HepG2 (cell line): Measurements from ENCODE around the gene KDELR3. TPM values are rescaled to one million over a fixed set of nuclear protein-coding genes. Genes with fewer than 3 reads are reported as not detected.

Experiments
- ATAC-seq: fragments of 200-7000 bp; cut with Tn5 transposase; 3 replicates; pipeline ENCODE4 v1.9.1; 2020; ENCODE audit warnings: mild to moderate bottlenecking, moderate library complexity
- BruUV-seq: library from RNA; stranded (reverse); fragments of 400-500 nt; replicated peaks from 2 replicates; lab custom pipeline; 2021; lab: Mats Ljungman, UMichigan
- CTCF ChIA-PET: fragments of 300-600 bp; formaldehyde crosslinking; extraction: SDS; loops from one replicate; lab custom pipeline; 2021; ENCODE audit warnings: low total read pairs, inconsistent platforms, low intra/inter-chr PET ratio; lab: Yijun Ruan, JAX
- POLR2A ChIA-PET: fragments of 350-600 bp; sonication (Branson Sonifier 250); formaldehyde crosslinking; loops from one replicate; lab custom pipeline; 2020; ENCODE audit warnings: antibody characterized with exemption, inconsistent platforms; lab: Yijun Ruan, JAX
- DNase-seq: peaks from one replicate; pipeline ENCODE4 v3.0.0-alpha.2; 2015; ENCODE audit warnings: low spot score
- FAIRE-seq: peaks from 3 replicates; lab custom pipeline; 2011; peaks lifted over from hg19 to GRCh38; lab: Jason Lieb, UNC
- H2AFZ ChIP-seq: one replicate; pipeline ENCODE4 v1.6.1; 2011; ENCODE audit warnings: low read length, inconsistent platforms
- H3K27ac ChIP-seq: fragments of 300-600 bp; 3 replicates; pipeline ENCODE4 v1.8.0; 2011; ENCODE audit warnings: mixed run types, mild to moderate bottlenecking, mixed read lengths, low read length, inconsistent platforms; ENCODE audit not compliant: insufficient read depth; ENCODE audit errors: extremely low read length
- H3K27me3 ChIP-seq, 2 experiments: fragments of 200-600 bp in 1 of 2; 2 replicates in 1 of 2; 3 replicates in 1 of 2; pipeline versions ENCODE4 v1.6.0 to v1.8.0; 2011; ENCODE audit warnings: low read length in 2 of 2, mild to moderate bottlenecking in 2 of 2, moderate library complexity in 2 of 2, inconsistent platforms in 1 of 2; ENCODE audit not compliant: insufficient read depth in 2 of 2, control insufficient read depth in 1 of 2
- H3K36me3 ChIP-seq, 2 experiments: fragments of 200-600 bp in 1 of 2; replicated peaks in 1 of 2; 2 replicates in 1 of 2; 3 replicates in 1 of 2; pipeline versions ENCODE4 v1.5.1 to v1.8.0; 2011; ENCODE audit warnings: low read length in 2 of 2, inconsistent platforms in 1 of 2; ENCODE audit not compliant: insufficient read depth in 2 of 2, control insufficient read depth in 1 of 2
- H3K4me1 ChIP-seq: 2 replicates; pipeline ENCODE4 v1.5.1; 2012; ENCODE audit warnings: low read length, inconsistent platforms; ENCODE audit not compliant: insufficient read depth
- H3K4me2 ChIP-seq: 2 replicates; pipeline ENCODE4 v1.6.0; 2011; ENCODE audit warnings: low read depth, low read length, inconsistent platforms
- H3K4me3 ChIP-seq, 3 experiments: fragments of 200-600 bp in 1 of 3; sonication (generic), shearing (Covaris generic) in 1 of 3; replicated peaks in 1 of 3; 2 replicates each; pipeline ENCODE4 v1.5.1; 2011 to 2016; ENCODE audit warnings: low read length in 3 of 3, inconsistent platforms in 2 of 3, low read depth in 2 of 3, mild to moderate bottlenecking in 2 of 3, control low read depth in 1 of 3, mixed read lengths in 1 of 3; ENCODE audit not compliant: insufficient read depth in 1 of 3
- H3K79me2 ChIP-seq: one replicate; pipeline ENCODE4 v1.6.1; 2011; ENCODE audit warnings: low read length, inconsistent platforms; ENCODE audit not compliant: insufficient read depth
- H3K9ac ChIP-seq: 2 replicates; pipeline ENCODE4 v1.6.0; 2011; ENCODE audit warnings: mild to moderate bottlenecking, low read depth, low read length, inconsistent platforms; ENCODE audit not compliant: insufficient read depth
- H3K9me3 ChIP-seq: 2 replicates; pipeline ENCODE4 v1.5.1; 2012; ENCODE audit warnings: mild to moderate bottlenecking, low read length
- H4K20me1 ChIP-seq: 2 replicates; pipeline ENCODE4 v1.6.0; 2011; ENCODE audit warnings: inconsistent platforms, mild to moderate bottlenecking, low read length, moderate library complexity; ENCODE audit not compliant: insufficient read depth
- BRD4 ChIP-seq: sonication (generic); formaldehyde crosslinking; IDR thresholded peaks from 2 replicates; pipeline ENCODE4 v1.4.0; 2020; ENCODE audit warnings: missing genetic modification reagents
- KDM5A ChIP-seq: fragments of 200-600 bp; sonication (generic); IDR thresholded peaks from 2 replicates; pipeline ENCODE4 v1.7.0; 2018; ENCODE audit warnings: antibody characterized with exemption, mild to moderate bottlenecking, low read length, borderline replicate concordance
- MAFF ChIP-seq: IDR thresholded peaks from 2 replicates; pipeline ENCODE4 v1.6.1; 2011; ENCODE audit warnings: low read depth, low read length, improper control_type of control experiment
- WGBS: methylation state at CpG from one replicate; pipeline ENCODE4 v1.1.6; 2017; ENCODE audit warnings: low lambda C conversion rate; 5-methylcytosine and 5-hydroxymethylcytosine counted together
- in situ Hi-C: cut with HindIII; loops from 2 replicates; pipeline ENCODE4 v1.10.0; 2017; ENCODE audit warnings: low pct_unique_long_range_greater_than_20kb; ENCODE audit not compliant: extremely low pct_ligation_motif_present
- intact Hi-C: fragments of 100-400 bp; cut with micrococcal nuclease; formaldehyde crosslinking; loops from one replicate; pipeline ENCODE4 v1.10.0; 2022; ENCODE audit not compliant: unreplicated experiment
- polyA plus RNA-seq, 8 experiments: library from polyadenylated mRNA; depleted of rRNA in 3 of 8; stranded (reverse) in 7 of 8; unstranded in 1 of 8; fragments of >200 nt; fragmentation: Illumina TruSeq in 4 of 8; extraction: Trizol in 4 of 8; gene quantifications; 2 replicates each; pipeline versions ENCODE4 v1.2.1 to v1.2.3, GENCODE V29; 2011 to 2016; ENCODE audit warnings: low read depth in 4 of 8, missing spikeins in 1 of 8, mixed read lengths in 1 of 8; ENCODE audit not compliant: insufficient read depth in 1 of 8
- total RNA-seq, 5 experiments: library from RNA; depleted of rRNA; stranded (reverse); fragments of >200 nt; fragmentation: Illumina TruSeq; extraction: Trizol; gene quantifications; 2 replicates each; pipeline ENCODE4 v1.2.3, GENCODE V29; 2016; ENCODE audit warnings: low read depth in 1 of 5
- TF ChIP-seq, protein P1 (sequence below), 2 experiments: fragments of 450-650 bp in 1 of 2; sonication (generic) in 1 of 2; formaldehyde crosslinking in 1 of 2; IDR thresholded peaks; 2 replicates each; pipeline versions ENCODE4 v1.6.1 to v1.8.0; 2016 to 2022; ENCODE audit warnings: antibody characterized with exemption in 1 of 2, mild to moderate bottlenecking in 1 of 2, missing genetic modification reagents in 1 of 2
- TF ChIP-seq, protein P2 (sequence below): sonication (generic); formaldehyde crosslinking; conservative IDR thresholded peaks from 2 replicates; pipeline ENCODE4 v1.8.1; 2023; ENCODE audit warnings: missing genetic modification reagents
- TF ChIP-seq, protein P3 (sequence below): sonication (generic); formaldehyde crosslinking; IDR thresholded peaks from 2 replicates; pipeline ENCODE4 v1.4.0; 2020; ENCODE audit warnings: missing genetic modification reagents, borderline replicate concordance

The KDELR3 gene
- total and polyA plus RNA-seq, 2 of the 13 experiments (the other 11 are each of a cell fraction or from before 2014, with no cell fraction given) = 24.2 to 65.7 TPM

DNA sequence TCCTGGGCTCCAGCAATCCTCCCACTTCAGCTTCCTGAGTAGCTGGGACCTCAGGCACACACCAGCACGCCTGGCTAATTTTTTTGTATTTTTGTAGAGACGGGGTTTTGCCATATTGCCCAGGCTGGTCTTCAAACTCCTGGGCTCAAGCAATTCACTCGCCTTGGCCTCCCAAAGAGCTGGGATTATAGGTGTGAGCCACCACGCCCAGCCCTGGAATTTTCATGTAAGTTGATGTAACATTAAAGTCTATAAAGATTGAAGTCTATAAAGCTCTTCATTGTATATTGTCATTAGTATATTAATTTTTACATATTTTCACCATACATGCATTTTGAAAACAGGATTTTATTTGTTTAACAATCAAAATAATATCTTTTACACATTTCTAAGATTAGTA lies 50.7 kb downstream of the KDELR3 start:
- FAIRE-seq (no peak), ATAC-seq (no peak), DNase-seq (no peak)
- WGBS = 26% methylated on average over 4 of the region's 4 CpGs
- in situ Hi-C loops = loop anchor here (10.0 kb wide), 1 partner anchor 464 kb away; the partner anchor contains the start of gene PICK1
- H3K4me3 ChIP-seq = no peak overlapping the region
- no peak overlapping the region for H3K4me2 ChIP-seq
- no peak overlapping the region for H3K9ac ChIP-seq
- intact Hi-C loops = no loop called here
- BruUV-seq = no TSS peak
- ChIA-PET CTCF (no interaction called here), POLR2A (no interaction called here)
- H3K27me3 ChIP-seq = no peaks in the 10 kb centered on the region; a peak in 1 of 5 replicates
- no peaks in the 10 kb centered on the region for H4K20me1 ChIP-seq
- no peaks in the 10 kb centered on the region for H3K79me2 ChIP-seq
- H3K9me3 ChIP-seq = no peaks in the 10 kb centered on the region
- no peak overlapping the region for H3K27ac ChIP-seq
- no peaks in the 10 kb centered on the region for H3K36me3 ChIP-seq
- H2AFZ ChIP-seq = no peak overlapping the region
- no peaks in the 10 kb centered on the region for H3K4me1 ChIP-seq
- no peak for TF ChIP-seq BRD4 (CRISPR knock-in tag)
- TF ChIP-seq, protein P1, sequence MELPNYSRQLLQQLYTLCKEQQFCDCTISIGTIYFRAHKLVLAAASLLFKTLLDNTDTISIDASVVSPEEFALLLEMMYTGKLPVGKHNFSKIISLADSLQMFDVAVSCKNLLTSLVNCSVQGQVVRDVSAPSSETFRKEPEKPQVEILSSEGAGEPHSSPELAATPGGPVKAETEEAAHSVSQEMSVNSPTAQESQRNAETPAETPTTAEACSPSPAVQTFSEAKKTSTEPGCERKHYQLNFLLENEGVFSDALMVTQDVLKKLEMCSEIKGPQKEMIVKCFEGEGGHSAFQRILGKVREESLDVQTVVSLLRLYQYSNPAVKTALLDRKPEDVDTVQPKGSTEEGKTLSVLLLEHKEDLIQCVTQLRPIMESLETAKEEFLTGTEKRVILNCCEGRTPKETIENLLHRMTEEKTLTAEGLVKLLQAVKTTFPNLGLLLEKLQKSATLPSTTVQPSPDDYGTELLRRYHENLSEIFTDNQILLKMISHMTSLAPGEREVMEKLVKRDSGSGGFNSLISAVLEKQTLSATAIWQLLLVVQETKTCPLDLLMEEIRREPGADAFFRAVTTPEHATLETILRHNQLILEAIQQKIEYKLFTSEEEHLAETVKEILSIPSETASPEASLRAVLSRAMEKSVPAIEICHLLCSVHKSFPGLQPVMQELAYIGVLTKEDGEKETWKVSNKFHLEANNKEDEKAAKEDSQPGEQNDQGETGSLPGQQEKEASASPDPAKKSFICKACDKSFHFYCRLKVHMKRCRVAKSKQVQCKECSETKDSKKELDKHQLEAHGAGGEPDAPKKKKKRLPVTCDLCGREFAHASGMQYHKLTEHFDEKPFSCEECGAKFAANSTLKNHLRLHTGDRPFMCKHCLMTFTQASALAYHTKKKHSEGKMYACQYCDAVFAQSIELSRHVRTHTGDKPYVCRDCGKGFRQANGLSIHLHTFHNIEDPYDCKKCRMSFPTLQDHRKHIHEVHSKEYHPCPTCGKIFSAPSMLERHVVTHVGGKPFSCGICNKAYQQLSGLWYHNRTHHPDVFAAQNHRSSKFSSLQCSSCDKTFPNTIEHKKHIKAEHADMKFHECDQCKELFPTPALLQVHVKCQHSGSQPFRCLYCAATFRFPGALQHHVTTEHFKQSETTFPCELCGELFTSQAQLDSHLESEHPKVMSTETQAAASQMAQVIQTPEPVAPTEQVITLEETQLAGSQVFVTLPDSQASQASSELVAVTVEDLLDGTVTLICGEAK (IDR thresholded peaks at IDR 0.05) = no peak
- TF ChIP-seq, protein P1 (CRISPR knock-in tag; IDR thresholded peaks at IDR 0.05) = no peak
- TF ChIP-seq, protein P2, sequence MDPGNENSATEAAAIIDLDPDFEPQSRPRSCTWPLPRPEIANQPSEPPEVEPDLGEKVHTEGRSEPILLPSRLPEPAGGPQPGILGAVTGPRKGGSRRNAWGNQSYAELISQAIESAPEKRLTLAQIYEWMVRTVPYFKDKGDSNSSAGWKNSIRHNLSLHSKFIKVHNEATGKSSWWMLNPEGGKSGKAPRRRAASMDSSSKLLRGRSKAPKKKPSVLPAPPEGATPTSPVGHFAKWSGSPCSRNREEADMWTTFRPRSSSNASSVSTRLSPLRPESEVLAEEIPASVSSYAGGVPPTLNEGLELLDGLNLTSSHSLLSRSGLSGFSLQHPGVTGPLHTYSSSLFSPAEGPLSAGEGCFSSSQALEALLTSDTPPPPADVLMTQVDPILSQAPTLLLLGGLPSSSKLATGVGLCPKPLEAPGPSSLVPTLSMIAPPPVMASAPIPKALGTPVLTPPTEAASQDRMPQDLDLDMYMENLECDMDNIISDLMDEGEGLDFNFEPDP (CRISPR knock-in tag) = no peak
- TF ChIP-seq, protein P3, sequence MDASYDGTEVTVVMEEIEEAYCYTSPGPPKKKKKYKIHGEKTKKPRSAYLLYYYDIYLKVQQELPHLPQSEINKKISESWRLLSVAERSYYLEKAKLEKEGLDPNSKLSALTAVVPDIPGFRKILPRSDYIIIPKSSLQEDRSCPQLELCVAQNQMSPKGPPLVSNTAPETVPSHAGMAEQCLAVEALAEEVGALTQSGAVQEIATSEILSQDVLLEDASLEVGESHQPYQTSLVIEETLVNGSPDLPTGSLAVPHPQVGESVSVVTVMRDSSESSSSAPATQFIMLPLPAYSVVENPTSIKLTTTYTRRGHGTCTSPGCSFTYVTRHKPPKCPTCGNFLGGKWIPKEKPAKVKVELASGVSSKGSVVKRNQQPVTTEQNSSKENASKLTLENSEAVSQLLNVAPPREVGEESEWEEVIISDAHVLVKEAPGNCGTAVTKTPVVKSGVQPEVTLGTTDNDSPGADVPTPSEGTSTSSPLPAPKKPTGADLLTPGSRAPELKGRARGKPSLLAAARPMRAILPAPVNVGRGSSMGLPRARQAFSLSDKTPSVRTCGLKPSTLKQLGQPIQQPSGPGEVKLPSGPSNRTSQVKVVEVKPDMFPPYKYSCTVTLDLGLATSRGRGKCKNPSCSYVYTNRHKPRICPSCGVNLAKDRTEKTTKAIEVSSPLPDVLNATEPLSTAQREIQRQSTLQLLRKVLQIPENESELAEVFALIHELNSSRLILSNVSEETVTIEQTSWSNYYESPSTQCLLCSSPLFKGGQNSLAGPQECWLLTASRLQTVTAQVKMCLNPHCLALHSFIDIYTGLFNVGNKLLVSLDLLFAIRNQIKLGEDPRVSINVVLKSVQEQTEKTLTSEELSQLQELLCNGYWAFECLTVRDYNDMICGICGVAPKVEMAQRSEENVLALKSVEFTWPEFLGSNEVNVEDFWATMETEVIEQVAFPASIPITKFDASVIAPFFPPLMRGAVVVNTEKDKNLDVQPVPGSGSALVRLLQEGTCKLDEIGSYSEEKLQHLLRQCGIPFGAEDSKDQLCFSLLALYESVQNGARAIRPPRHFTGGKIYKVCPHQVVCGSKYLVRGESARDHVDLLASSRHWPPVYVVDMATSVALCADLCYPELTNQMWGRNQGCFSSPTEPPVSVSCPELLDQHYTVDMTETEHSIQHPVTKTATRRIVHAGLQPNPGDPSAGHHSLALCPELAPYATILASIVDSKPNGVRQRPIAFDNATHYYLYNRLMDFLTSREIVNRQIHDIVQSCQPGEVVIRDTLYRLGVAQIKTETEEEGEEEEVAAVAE (CRISPR knock-in tag) = no peak
- TF ChIP-seq KDM5A = no peak
- TF ChIP-seq MAFF = no peak
